HG03565 (cell line): ENCODE results near the gene INPP5J.
"Not testable (repeated sequence)": the region's sequence is repeated elsewhere in the genome, so short reads cannot be mapped to it uniquely, and the experiment has no call there.

ENCODE experiments used
- ATAC-seq: cut with Tn5 transposase; IDR thresholded peaks from one replicate; pipeline ENCODE4 v1.9.1; 2021; ENCODE audit warnings: mild to moderate bottlenecking, moderate library complexity; ENCODE audit not compliant: unreplicated experiment

INPP5J gene

DNA sequence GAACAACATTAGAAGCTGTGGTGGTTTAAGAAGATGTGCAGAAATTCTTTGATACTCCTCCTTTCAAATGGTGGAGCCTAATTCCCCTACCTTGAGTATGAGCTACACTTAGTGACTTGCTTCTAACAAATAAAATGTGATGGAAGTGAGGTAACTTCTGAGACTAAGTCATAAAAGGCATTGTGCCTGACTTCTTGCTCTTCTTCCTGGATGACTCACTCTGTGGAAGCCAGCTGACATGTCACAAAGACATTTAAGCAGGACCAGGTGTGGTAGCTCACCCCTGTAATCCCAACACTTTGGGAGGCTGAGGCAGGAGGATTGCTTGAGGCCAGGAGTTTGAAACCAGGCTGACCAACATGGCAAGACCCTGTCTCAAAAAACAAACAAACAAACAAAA is 21.5 kb downstream of the INPP5J start:
- ATAC-seq = no peak

DNA sequence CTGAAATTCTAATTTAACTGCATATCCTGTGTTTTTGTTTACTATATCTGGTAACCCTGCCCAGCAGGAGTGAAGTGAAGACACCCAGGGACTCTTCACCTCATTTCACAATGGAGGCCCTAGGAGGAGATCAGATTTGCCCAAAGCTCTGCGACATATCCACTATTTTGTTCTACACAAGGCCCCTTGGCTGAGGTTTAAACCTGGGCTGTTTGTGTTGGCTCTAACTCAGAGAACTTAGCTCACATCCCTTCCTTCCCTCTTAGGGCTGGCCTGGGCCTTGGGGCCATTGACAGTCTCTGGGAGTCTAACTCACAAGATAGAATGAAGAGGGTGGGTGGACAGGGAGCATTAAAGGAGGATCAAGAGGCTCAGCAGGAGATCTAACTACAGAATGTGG is 25.7 kb downstream of the INPP5J start:
- ATAC-seq = no peak

GRCh38 chr22:31148953-31149627 is 26.3 kb downstream of the INPP5J start:
- no peak for ATAC-seq

DNA sequence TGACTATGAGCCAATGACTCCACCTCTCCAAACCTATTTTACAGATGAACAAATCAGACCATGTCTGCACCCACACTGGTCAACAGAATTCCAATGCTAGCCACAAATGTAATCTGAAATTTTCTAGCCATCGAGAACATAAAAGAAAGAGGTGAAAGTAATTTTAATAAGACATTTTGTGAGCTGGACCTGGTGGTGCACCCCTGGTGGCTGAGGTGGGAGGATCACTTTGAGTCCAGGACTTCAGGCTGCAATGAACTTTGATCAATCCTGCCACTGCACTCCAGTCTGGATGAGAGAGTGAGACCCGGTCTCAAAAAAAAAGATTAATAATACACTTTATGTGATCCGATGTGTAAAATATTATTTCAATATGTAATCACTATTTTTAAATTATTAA is 27.8 kb downstream of the INPP5J start:
- ATAC-seq = no peak

DNA sequence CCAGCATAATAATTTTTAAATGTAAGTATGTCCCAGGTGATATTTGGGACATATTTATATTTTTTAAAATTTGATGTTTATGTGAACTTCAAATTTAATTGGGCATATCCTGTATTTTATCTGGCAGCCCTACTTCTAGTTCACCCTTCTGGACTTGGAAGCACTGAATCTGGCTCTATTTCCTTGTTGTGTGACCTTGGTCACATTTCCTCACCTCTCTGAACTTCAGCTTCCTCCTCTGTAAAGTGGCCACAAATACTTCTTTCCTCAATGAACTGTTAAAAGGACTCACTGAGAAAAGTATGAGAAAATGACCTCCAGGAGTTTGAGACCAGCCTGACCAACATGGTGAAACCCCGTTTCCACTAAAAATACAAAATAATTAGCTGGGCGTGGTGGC is 29.1 kb downstream of the INPP5J start:
- ATAC-seq = no peak

- ATAC-seq = no peak
Observed at GRCh38 chr22:31153357-31153756, 30.6 kb downstream of the INPP5J start.

DNA sequence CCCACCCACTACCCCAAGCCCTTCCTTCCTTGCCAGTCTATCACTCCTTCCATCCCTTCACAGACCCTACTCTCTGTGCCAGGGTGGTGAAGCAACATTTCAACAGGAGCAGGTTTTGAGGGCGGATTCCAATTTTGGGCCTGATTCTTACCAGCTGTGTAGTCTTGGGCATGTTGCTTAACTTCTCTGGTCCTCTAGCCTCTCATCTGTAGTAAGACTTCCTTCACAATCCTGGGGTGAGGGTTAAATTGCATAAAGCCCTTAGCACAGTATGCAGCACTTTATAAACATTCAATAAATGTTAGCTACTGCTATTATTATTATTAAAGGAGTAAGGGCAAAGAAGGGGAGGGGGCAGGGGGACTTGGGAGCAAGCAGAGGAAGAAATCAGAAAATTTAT is 32.2 kb downstream of the INPP5J start:
- ATAC-seq = no peak

DNA sequence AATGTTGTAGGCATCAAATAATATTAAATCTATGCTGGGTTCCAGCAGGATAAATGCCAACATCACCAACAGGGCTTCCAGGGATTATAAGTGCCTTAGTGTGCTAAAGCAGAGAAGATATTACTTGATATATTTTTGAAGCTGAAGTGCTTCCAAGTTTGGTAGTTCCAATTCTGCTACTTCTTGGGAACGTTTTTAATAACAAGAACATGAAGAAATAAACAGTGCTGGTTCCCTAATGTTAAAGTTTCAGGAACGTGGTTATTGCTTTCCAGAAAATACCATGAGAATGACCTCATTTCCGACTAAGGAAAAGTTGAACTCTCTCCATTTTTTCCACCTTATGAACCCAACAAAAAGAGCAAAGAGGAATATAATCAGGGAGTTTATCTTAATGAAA is 32.7 kb downstream of the INPP5J start:
- no peak for ATAC-seq

GRCh38 chr22:31160328-31160978 is 37.7 kb downstream of the INPP5J start:
- peak; percentile 17 for ATAC-seq

DNA sequence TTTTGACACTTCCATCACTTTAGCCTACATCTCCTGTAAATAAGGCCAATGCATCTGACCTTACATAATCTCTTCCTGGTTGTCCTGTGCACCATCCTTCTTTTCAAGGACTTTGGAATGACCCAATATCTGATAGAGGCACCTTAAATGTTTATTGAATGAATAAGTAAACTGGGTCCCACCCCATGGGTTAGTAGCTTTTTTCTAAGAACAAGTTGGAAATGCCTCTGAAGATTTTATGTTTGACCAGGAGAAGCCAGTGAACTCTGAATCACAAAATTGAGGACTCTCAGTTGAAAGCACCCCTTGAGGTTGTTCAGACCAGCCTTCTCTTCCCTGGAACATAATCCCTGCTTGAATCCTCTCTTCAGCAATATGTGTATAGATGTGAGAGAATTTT is 38.6 kb downstream of the INPP5J start:
- no peak for ATAC-seq

GRCh38 chr22:31162015-31162765 is 39.4 kb downstream of the INPP5J start:
- ATAC-seq = no peak

DNA sequence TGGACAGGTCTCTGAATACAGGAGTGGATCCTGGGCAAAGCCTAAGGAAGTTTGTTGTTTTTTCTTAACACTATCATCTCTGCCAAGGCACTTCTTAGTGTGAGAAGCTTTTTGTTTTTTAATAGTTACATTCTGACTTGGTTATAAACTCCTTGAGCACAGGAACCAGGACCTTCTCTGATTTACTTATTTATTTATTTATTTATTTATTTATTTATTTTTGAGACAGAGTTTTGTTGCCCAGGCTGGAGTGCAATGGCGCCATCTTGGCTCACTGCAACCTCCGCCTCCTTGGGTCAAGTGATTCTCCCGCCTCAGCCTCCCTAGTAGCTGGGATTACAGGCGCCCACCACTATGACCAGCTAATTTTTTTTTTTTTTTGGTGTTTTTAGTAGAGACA is 48.2 kb downstream of the INPP5J start:
- no peak for ATAC-seq

DNA sequence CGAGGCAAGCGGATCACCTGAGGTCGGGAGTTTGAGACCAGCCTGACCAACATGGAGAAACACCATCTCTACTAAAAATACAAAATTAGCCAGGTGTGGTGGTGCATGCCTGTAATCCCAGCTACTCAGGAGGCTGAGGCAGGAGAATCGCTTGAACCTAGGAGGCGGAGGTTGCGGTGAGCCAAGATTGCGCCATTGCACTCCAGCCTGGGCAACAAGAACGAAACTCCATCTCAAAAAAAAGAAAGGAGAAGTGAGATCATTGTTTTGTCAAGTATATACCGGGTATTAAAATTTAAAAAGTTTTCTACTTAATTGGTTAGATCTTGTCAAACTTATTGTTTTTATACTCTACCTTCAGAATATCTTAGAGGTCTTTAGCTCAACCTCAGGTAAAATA is 49.0 kb downstream of the INPP5J start:
- ATAC-seq = not testable (repeated sequence)

DNA sequence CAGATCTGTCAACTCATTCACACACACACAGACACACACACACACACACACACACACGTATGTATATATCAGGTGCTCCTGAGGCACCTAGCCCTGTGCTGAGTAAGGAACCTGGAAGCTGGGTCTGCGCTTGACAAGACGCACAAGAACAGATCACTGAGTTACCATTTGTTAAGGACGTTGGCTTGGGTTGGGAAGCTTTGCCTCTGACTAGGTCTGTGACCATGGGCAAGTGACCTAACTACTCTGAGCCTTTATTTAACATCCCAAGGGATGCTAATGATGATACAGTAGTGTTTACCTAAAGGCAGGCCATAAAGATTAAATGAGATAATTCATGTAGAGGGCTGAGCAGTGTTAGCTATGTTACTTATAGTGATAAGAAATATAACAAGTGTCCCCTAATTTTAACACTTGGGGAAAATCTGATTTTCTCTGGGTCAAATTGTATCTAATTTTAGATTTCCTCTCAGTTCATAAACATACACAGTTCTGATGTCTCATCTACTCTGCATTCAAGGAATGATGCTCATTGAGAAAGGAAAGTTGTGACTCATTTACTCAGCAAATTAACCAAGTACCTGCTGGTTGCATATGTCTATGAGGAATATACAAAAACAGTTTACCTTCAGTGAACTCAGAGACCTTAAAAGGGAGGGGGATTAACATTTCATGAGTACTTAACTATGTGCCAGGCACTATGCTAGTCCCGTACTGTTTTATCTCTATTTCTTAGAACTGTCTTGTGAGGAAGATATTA is 50.8 kb downstream of the INPP5J start:
- no peak for ATAC-seq

DNA sequence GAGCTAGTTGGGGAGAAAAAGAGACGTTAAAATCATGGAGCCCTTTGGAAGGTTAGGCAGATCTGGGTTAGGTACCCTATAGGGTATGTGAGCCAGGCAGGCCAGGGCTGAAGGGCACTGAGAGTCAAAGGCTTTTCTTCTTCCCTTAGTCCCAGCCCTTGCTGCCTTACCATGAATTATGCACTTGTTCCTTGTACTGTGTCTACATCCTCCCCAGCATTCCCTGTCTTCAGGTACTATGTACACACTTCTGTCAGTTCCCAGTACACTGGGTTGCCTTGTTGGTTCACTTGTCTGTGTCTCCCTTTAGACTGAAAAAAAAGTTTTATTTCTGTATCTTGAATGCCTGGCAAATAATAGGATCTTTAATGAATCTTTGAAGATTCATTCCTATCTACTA is 54.2 kb downstream of the INPP5J start:
- ATAC-seq = no peak

DNA sequence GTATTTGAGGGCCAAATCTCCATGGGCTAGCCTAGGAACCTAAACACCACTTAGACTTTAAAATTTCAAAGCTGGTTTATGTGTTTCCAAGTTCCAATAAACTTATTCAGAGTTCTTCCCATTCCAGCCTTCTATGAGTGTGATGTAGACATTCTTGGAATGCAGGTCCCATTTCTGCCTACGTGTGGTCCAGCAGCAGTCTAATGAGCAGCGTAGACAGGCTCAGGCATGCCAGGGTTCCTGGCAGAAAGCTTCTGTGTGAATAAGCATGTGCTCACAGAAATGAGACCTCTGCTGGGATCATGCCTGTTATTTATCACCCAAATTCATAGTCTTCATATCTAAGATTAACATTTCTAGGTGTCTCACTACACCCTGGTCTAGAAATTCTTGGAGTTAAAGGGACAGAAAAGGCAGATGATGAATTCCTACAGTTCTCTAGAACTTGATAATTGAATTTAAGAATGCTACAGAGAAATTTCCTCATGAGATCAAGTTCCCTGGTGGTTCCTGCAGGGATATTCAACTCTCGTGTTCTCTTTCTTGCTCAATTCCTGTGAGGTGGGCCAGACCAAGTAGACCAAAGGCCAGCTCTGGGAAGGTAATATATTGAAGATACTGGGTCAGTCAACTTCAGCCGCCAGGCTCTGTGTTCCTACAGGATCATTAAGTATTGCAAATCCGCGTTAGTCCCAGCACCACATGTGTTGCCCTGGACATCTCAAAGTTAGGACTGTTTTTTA is 54.8 kb downstream of the INPP5J start:
- no peak for ATAC-seq

DNA sequence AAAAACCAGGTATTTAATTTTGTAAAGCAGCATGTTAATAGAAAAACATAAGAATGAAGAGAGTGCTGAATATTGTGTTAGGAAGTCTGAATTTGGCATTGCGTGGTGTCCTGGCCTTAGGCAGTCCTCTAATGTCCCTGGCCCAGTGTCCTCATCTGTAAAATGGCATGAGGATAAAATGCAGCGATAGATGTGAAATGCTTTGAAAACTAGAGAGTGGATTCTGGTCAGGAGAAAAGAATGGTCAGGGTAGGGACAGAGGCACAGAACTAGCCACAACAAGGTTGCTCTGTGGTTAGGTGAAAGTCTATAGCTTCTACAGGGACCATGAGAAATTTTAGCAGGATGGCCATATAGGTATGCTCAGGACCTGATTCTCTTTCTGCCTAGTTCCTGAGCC is 56.1 kb downstream of the INPP5J start:
- ATAC-seq = no peak

DNA sequence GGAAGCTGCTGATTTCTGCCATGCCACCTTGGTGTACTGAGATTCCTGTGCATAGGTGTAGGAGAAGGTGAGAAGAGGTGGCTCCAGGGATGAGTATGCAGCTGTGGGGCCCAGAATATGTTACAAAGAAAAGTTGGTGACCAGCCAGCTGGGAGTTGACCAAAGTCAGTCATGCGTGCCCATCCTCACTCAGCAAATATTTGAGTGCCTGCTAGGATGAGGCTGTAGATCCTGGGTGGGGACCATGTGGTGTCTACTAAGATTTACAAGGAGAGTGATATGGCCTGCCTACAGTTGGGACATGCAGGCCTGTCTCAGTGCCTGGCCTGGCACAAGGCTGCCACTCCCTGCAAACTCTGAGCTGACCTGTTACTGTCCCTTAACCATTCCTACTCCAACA is 56.6 kb downstream of the INPP5J start:
- no peak for ATAC-seq

DNA sequence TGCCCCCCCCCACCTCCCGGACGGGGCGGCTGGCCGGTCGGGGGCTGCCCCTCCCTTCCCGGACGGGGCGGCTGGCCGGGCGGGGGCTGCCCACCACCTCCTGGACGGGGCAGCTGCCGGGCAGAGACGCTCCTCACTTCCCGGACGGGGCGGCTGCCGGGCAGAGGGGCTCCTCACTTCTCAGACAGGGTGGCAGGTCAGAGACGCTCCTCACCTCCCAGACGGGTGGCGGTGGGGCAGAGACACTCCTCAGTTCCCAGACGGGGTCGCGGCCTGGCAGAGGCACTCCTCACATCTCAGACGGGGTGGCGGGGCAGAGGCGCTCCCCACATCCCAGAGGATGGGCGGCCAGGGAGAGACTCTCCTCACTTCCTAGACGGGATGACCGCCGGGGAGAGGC is 61.2 kb downstream of the INPP5J start:
- no peak for ATAC-seq
